ENCODE data around the gene APBB2.
A peak's percentile ranks its signal among the peaks of the same experiment; 100 is the strongest.

APBB2 gene

GRCh38 chr4:41236508-41236907 is 22.2 kb upstream of the APBB2 start:
- Histone ChIP-seq H3K4me3 (ENCODE audit: low read depth, low read length) (no peak overlapping the region), H3K4me1 (ENCODE audit: control insufficient read depth, insufficient read depth, low read length, unreplicated experiment) (peaks cover 4% of the 10 kb centered on the region), H3K36me3 (ENCODE audit: insufficient read depth, low read length) (no peaks in the 10 kb centered on the region), H3K27ac (ENCODE audit: low read depth, low read length) (no peak overlapping the region), H2AFZ (ENCODE audit: low read length, unreplicated experiment) (no peak overlapping the region), H3K79me2 (ENCODE audit: control insufficient read depth, insufficient read depth, low read length, unreplicated experiment) (no peaks in the 10 kb centered on the region), H3K27me3 (ENCODE audit: insufficient read depth, low read length) (no peaks in the 10 kb centered on the region)

- H3K4me3 ChIP-seq (ENCODE audit: low read depth, low read length): no peak overlapping the region
- H3K4me1 ChIP-seq (ENCODE audit: control insufficient read depth, insufficient read depth, low read length, unreplicated experiment): peaks cover 4% of the 10 kb centered on the region
- no peaks in the 10 kb centered on the region for H3K36me3 ChIP-seq (ENCODE audit: insufficient read depth, low read length)
- no peak overlapping the region for H2AFZ ChIP-seq (ENCODE audit: low read length, unreplicated experiment)
- no peaks in the 10 kb centered on the region for H3K79me2 ChIP-seq (ENCODE audit: control insufficient read depth, insufficient read depth, low read length, unreplicated experiment)
- no peaks in the 10 kb centered on the region for H3K27me3 ChIP-seq (ENCODE audit: insufficient read depth, low read length)
- H3K27ac ChIP-seq (ENCODE audit: low read depth, low read length): no peak overlapping the region
These were observed 21.7 kb upstream of the APBB2 start for GRCh38 chr4:41236032-41236431.

GRCh38 chr4:41232856-41233255 is 18.5 kb upstream of the APBB2 start:
- no peak overlapping the region for H2AFZ ChIP-seq (ENCODE audit: low read length, unreplicated experiment)
- no peaks in the 10 kb centered on the region for H3K27me3 ChIP-seq (ENCODE audit: insufficient read depth, low read length)
- no peak overlapping the region for H3K4me3 ChIP-seq (ENCODE audit: low read depth, low read length)
- H3K4me1 ChIP-seq (ENCODE audit: control insufficient read depth, insufficient read depth, low read length, unreplicated experiment): peaks cover 4% of the 10 kb centered on the region
- no peak overlapping the region for H3K27ac ChIP-seq (ENCODE audit: low read depth, low read length)
- H3K79me2 ChIP-seq (ENCODE audit: control insufficient read depth, insufficient read depth, low read length, unreplicated experiment): no peaks in the 10 kb centered on the region
- H3K36me3 ChIP-seq (ENCODE audit: insufficient read depth, low read length): no peaks in the 10 kb centered on the region

- Histone ChIP-seq H2AFZ (ENCODE audit: low read length, unreplicated experiment) (no peak overlapping the region), H3K4me3 (ENCODE audit: low read depth, low read length) (no peak overlapping the region), H3K36me3 (ENCODE audit: insufficient read depth, low read length) (no peaks in the 10 kb centered on the region), H3K27ac (ENCODE audit: low read depth, low read length) (no peak overlapping the region), H3K27me3 (ENCODE audit: insufficient read depth, low read length) (no peaks in the 10 kb centered on the region), H3K4me1 (ENCODE audit: control insufficient read depth, insufficient read depth, low read length, unreplicated experiment) (peaks cover 4% of the 10 kb centered on the region), H3K79me2 (ENCODE audit: control insufficient read depth, insufficient read depth, low read length, unreplicated experiment) (no peaks in the 10 kb centered on the region)
These were observed 18.1 kb upstream of the APBB2 start for GRCh38 chr4:41232406-41232805.

GRCh38 chr4:41227902-41228301 is 13.6 kb upstream of the APBB2 start:
- H2AFZ ChIP-seq (ENCODE audit: low read length, unreplicated experiment): no peak overlapping the region
- no peaks in the 10 kb centered on the region for H3K27me3 ChIP-seq (ENCODE audit: insufficient read depth, low read length)
- no peak overlapping the region for H3K27ac ChIP-seq (ENCODE audit: low read depth, low read length)
- H3K36me3 ChIP-seq (ENCODE audit: insufficient read depth, low read length): no peaks in the 10 kb centered on the region
- no peak overlapping the region for H3K4me3 ChIP-seq (ENCODE audit: low read depth, low read length)
- H3K4me1 ChIP-seq (ENCODE audit: control insufficient read depth, insufficient read depth, low read length, unreplicated experiment): no peaks in the 10 kb centered on the region
- H3K79me2 ChIP-seq (ENCODE audit: control insufficient read depth, insufficient read depth, low read length, unreplicated experiment): no peaks in the 10 kb centered on the region

- no peaks in the 10 kb centered on the region for H3K27me3 ChIP-seq (ENCODE audit: insufficient read depth, low read length)
- no peak overlapping the region for H2AFZ ChIP-seq (ENCODE audit: low read length, unreplicated experiment)
These were observed 7.7 kb upstream of the APBB2 start for GRCh38 chr4:41221850-41222645.

GRCh38 chr4:41219421-41219950 is 5.1 kb upstream of the APBB2 start:
- Histone ChIP-seq H3K4me3 (ENCODE audit: low read depth, low read length) (no peak overlapping the region), H3K4me1 (ENCODE audit: control insufficient read depth, insufficient read depth, low read length, unreplicated experiment) (peaks cover 12% of the 10 kb centered on the region), H3K27me3 (ENCODE audit: insufficient read depth, low read length) (no peaks in the 10 kb centered on the region), H3K79me2 (ENCODE audit: control insufficient read depth, insufficient read depth, low read length, unreplicated experiment) (no peaks in the 10 kb centered on the region), H2AFZ (ENCODE audit: low read length, unreplicated experiment) (no peak overlapping the region), H3K36me3 (ENCODE audit: insufficient read depth, low read length) (no peaks in the 10 kb centered on the region), H3K27ac (ENCODE audit: low read depth, low read length) (no peak overlapping the region)

More at GRCh38 chr4:41221850-41222645, 7.7 kb upstream of the APBB2 start:
- Histone ChIP-seq H3K4me1 (ENCODE audit: control insufficient read depth, insufficient read depth, low read length, unreplicated experiment) (peaks cover 3% of the 10 kb centered on the region), H3K4me3 (ENCODE audit: low read depth, low read length) (no peak overlapping the region), H3K79me2 (ENCODE audit: control insufficient read depth, insufficient read depth, low read length, unreplicated experiment) (no peaks in the 10 kb centered on the region), H3K36me3 (ENCODE audit: insufficient read depth, low read length) (no peaks in the 10 kb centered on the region), H3K27ac (ENCODE audit: low read depth, low read length) (no peak overlapping the region)

GRCh38 chr4:41218703-41219102 is 4.4 kb upstream of the APBB2 start:
- peaks cover 12% of the 10 kb centered on the region for H3K4me1 ChIP-seq (ENCODE audit: control insufficient read depth, insufficient read depth, low read length, unreplicated experiment)
- H2AFZ ChIP-seq (ENCODE audit: low read length, unreplicated experiment): no peak overlapping the region
- H3K4me3 ChIP-seq (ENCODE audit: low read depth, low read length): no peak overlapping the region
- peaks cover 6% of the 10 kb centered on the region for H3K79me2 ChIP-seq (ENCODE audit: control insufficient read depth, insufficient read depth, low read length, unreplicated experiment)
- no peaks in the 10 kb centered on the region for H3K36me3 ChIP-seq (ENCODE audit: insufficient read depth, low read length)
- no peak overlapping the region for H3K27ac ChIP-seq (ENCODE audit: low read depth, low read length)
- no peaks in the 10 kb centered on the region for H3K27me3 ChIP-seq (ENCODE audit: insufficient read depth, low read length)

- H3K4me3 ChIP-seq (ENCODE audit: low read depth, low read length): peak overlapping the region; percentile 93
- H3K79me2 ChIP-seq (ENCODE audit: control insufficient read depth, insufficient read depth, low read length, unreplicated experiment): peaks cover 19% of the 10 kb centered on the region
- H3K27ac ChIP-seq (ENCODE audit: low read depth, low read length): peak overlapping the region; percentile 77; the same call in 1 of the 2 replicates
- no peak overlapping the region for H2AFZ ChIP-seq (ENCODE audit: low read length, unreplicated experiment)
- no peaks in the 10 kb centered on the region for H3K27me3 ChIP-seq (ENCODE audit: insufficient read depth, low read length)
- H3K4me1 ChIP-seq (ENCODE audit: control insufficient read depth, insufficient read depth, low read length, unreplicated experiment): peaks cover 12% of the 10 kb centered on the region
- H3K36me3 ChIP-seq (ENCODE audit: insufficient read depth, low read length): no peaks in the 10 kb centered on the region
These were observed 3.0 kb upstream of the APBB2 start for GRCh38 chr4:41217374-41217773.

- Histone ChIP-seq H3K27ac (ENCODE audit: low read depth, low read length) (peak overlapping the region; percentile 77), H3K27me3 (ENCODE audit: insufficient read depth, low read length) (no peaks in the 10 kb centered on the region), H3K79me2 (ENCODE audit: control insufficient read depth, insufficient read depth, low read length, unreplicated experiment) (peaks cover 23% of the 10 kb centered on the region), H3K36me3 (ENCODE audit: insufficient read depth, low read length) (no peaks in the 10 kb centered on the region), H3K4me1 (ENCODE audit: control insufficient read depth, insufficient read depth, low read length, unreplicated experiment) (peaks cover 15% of the 10 kb centered on the region), H2AFZ (ENCODE audit: low read length, unreplicated experiment) (peak overlapping the region; percentile 85), H3K4me3 (ENCODE audit: low read depth, low read length) (peak overlapping the region; percentile 93)
These were observed 2.6 kb upstream of the APBB2 start for GRCh38 chr4:41217020-41217333.

All from ACC112 (cell line).